VCaP (cell line): ENCODE measurements around the gene INHBB.

Experiments used
- H3K27ac ChIP-seq: fragments of 450-650 bp; 2 replicates; pipeline ENCODE4 v1.5.1; 2017
- TF ChIP-seq, protein P1 (sequence below): fragments of 450-650 bp; conservative IDR thresholded peaks from 2 replicates; pipeline ENCODE4 v1.5.1; 2017; ENCODE audit warnings: mild to moderate bottlenecking, moderate library complexity

Gene INHBB

DNA sequence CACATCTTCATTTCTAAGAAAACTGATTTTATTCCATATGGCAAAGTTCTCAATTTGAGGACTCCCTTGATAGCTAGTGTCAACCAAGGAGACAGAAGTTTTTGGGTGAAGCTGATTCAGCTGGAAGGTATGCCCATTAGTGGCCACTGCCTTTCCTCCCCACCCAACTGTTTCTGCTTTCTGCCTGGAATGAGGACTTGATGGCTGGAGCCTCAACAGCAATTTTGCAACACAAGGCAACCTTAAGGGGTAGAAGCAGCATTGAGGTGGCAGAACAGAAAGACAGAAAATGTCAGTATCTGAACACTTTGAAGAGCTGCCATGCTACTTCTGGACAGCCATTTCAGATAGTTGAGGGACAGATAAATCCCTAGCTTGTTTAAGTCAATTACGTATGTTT lies 47.0 kb downstream of the INHBB start:
- no peak overlapping the region for H3K27ac ChIP-seq
- TF ChIP-seq, protein P1, sequence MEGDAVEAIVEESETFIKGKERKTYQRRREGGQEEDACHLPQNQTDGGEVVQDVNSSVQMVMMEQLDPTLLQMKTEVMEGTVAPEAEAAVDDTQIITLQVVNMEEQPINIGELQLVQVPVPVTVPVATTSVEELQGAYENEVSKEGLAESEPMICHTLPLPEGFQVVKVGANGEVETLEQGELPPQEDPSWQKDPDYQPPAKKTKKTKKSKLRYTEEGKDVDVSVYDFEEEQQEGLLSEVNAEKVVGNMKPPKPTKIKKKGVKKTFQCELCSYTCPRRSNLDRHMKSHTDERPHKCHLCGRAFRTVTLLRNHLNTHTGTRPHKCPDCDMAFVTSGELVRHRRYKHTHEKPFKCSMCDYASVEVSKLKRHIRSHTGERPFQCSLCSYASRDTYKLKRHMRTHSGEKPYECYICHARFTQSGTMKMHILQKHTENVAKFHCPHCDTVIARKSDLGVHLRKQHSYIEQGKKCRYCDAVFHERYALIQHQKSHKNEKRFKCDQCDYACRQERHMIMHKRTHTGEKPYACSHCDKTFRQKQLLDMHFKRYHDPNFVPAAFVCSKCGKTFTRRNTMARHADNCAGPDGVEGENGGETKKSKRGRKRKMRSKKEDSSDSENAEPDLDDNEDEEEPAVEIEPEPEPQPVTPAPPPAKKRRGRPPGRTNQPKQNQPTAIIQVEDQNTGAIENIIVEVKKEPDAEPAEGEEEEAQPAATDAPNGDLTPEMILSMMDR = no peak

DNA sequence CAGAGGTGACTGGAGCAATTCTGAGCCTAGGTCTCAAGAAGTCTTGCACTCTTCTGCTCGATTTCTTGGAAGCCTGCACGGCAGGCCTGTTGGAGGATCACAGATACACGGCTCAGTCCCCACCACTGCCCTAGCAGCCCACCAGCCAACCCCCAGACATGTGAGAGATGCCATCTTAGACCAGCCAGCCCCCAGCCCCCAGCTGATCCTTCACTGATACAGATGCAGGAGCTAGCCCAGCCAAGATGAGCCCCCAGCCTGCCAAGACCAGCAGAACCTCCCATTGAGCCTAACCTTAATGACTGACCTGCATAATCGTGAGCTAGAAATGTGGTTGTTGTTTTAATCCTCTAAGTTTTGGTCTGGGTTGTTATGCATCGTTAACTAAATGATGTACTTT lies 47.5 kb downstream of the INHBB start:
- no peak overlapping the region for H3K27ac ChIP-seq
- TF ChIP-seq, protein P1 = no peak

DNA sequence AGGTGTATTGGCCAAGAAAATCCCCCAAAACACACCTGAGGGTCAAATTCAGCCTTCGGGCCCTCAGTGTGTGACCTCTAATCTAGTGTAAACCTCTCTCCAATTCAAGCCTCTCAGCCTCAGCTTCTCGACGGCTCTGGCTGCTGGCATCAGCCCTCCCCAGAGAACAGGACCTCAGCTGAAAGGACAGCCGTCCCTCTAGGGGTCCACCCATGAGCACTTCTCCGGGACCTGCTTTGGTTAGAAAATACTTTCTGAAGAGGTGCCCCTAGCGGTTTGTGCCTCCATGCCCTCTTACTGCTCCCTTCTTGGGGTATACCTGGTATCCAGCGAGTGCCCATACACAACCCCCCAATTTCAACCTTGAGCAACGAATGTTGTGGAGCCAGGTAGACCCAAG lies 48.8 kb downstream of the INHBB start:
- TF ChIP-seq, protein P1 = no peak
- no peak overlapping the region for H3K27ac ChIP-seq

DNA sequence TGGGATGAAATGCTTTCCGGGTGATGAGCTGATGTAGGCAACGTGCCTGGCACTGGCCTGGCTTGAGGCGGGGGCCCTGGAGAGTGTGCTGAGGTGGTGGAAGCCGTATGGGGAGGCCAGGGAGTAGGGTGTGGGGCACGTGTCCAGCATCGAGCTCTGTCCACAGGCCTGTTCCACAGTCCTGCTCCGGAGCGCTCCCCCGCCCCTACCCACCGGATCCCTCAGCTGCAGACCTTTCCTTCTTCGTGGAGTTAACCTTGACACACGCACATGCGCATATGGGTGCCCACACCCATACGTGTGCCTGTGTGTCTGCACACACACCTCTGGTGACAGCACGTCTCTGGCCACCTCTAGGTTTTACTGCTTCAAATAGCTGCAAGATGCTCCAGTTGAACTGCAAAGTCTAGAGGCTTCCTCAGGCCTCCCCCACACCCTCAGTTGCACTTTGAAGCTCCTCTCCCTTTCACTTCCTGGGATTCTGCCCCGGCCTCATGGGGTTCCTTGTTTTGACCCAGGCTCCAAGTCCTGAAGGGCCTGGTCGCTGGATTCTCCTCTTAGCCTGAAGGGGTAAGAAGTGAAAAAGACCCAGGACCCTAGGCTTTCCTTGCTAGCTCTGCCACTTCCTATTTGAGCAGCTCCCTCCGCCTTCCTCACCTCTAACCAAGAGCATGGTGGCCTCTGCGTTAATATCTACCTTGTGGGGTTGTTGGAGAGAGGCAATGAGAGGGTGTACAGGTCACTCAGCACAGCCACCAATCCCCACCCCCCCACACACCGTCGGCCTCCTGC lies 49.5 kb downstream of the INHBB start:
- no peak overlapping the region for H3K27ac ChIP-seq
- TF ChIP-seq, protein P1 = no peak

DNA sequence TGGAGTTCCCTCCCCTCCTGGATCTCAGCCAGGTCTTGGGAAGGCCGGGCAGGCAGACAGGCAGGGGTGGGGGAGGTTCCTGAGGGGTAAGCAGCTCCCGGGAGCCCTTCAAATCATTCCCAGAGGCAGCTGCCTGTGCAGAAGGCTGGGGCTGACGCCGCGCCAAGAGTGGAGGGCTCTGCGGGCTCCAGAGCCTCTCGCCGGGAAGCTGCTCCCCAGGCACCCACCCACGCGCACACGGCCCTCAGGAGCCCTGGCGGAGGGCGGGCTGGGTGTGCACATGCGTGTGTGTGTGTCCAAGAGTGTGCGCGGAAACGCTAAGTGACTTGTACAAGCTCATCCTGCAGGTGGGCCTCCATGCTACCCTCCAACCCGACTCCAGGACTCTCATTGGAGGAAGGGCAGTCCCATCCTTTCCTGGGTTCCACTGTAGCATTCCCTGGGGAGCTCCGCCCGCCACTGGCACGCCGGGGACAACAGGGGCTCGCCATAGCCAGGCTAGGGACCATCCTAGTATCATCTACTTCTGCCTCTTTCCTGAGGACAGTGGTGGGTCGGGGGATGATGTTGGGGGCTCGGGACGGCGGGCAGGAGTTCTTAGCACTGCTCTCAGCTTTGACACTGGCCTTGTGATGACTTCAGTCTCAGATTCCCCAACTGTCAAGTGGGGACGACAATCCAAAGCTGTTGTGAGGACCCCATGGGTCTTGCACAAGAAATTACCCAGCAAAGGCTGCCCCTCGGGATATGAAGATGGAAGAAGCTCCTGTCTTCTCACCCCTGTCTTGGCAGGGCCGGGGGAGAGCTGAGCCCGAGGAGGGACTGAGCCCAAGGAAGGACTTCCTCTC lies 50.3 kb downstream of the INHBB start:
- H3K27ac ChIP-seq = no peak overlapping the region
- TF ChIP-seq, protein P1 = no peak

DNA sequence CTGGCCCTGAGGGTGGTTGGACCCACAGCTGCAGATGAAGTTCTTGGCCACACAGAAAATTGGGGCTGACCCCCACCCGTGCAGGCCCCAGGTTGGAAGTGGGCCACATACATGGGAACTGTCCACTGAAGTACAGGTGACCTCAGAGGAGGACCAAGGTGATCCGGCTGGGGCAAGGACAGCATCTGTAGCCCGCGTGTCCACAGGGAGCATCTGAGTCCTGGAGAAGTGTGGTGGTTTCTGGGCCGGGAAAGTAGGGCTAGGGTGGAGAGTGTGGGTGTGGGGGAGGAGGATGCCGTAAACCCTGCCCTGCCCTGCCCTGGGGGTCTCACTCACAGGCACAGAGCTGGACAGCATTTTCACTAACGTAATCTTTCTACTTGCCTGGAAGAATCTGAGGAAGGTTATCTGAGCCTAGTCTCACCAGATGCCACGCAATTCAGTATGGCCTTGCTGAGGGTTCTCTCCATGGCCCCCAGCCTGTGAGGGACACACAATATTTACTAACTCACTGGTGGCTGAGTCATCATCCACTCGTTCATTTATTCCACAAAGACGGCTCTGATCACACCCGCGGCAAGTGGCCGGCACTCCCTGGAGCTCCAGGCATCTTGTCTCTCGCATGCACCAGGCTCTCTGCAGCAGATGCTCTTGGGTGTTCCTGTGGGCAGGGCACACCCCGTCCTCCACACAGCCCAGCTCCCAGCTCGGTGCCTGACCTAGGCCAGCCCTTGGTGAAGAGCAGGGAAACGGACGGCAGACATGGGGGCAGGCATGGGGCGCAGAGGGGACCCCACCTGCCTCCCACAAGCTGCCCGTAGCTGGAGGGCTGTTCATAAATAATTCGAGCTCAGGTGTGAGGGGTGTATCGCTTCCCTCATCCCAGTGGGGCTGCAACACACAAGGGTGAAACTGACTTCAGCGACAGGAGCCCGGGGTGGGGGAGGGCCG lies 51.2 kb downstream of the INHBB start:
- H3K27ac ChIP-seq = no peak overlapping the region
- TF ChIP-seq, protein P1 = no peak
